HEK293 (cell line): ENCODE results near the gene GPR161.

Experiments used
- CTCF ChIA-PET: fragments of 350-600 bp; formaldehyde crosslinking; extraction: SDS; loops from one replicate; lab custom pipeline; 2021; ENCODE audit warnings: antibody characterized with exemption; lab: Yijun Ruan, JAX
- POLR2A ChIA-PET: fragments of 300-600 bp; formaldehyde crosslinking; extraction: SDS; loops from one replicate; lab custom pipeline; 2020; ENCODE audit warnings: antibody characterized with exemption, inconsistent platforms; lab: Yijun Ruan, JAX
- H3K27ac ChIP-seq: fragments of 200-500 bp; sonication (Bioruptor generic); 2 replicates; pipeline ENCODE4 v1.5.1; 2014; ENCODE audit warnings: low read depth, low read length, control low read depth, inconsistent platforms; ENCODE audit errors: extremely low read depth
- H3K36me3 ChIP-seq, 2 experiments: fragments of 200-500 bp in 1 of 2; sonication (Bioruptor generic) in 1 of 2; 1 replicate in 1 of 2; 2 replicates in 1 of 2; pipeline ENCODE4 v1.5.1; 2014 to 2017; ENCODE audit warnings: inconsistent platforms in 2 of 2, low read length in 2 of 2; ENCODE audit not compliant: control insufficient read depth in 2 of 2, insufficient read depth in 1 of 2
- H3K4me1 ChIP-seq: fragments of 200-500 bp; sonication (Bioruptor generic); 2 replicates; pipeline ENCODE4 v1.5.1; 2014; ENCODE audit warnings: mild to moderate bottlenecking, low read length, inconsistent platforms; ENCODE audit not compliant: control insufficient read depth, insufficient read depth
- H3K4me3 ChIP-seq: 2 replicates; pipeline ENCODE4 v1.5.1; 2011; ENCODE audit warnings: low read depth, mild to moderate bottlenecking, control low read depth, low read length, moderate library complexity
- H3K9me3 ChIP-seq: fragments of 200-500 bp; sonication (Bioruptor generic); 2 replicates; pipeline ENCODE4 v1.5.1; 2014; ENCODE audit warnings: low read depth, low read length, inconsistent platforms; ENCODE audit not compliant: control insufficient read depth, insufficient read depth
- KLF10 ChIP-seq: fragments of 450-650 bp; IDR thresholded peaks from 2 replicates; pipeline ENCODE4 v1.5.1; 2018; ENCODE audit warnings: missing biosample characterization, mild to moderate bottlenecking, missing genetic modification characterization
- PRDM1 ChIP-seq: fragments of 450-650 bp; formaldehyde crosslinking; IDR thresholded peaks from 2 replicates; pipeline ENCODE4; 2016; ENCODE audit warnings: missing biosample characterization, missing genetic modification characterization
- SALL2 ChIP-seq: fragments of 450-650 bp; formaldehyde crosslinking; IDR thresholded peaks from 2 replicates; pipeline ENCODE4 v1.5.0; 2017; ENCODE audit warnings: missing biosample characterization, mild to moderate bottlenecking, missing genetic modification characterization, borderline replicate concordance
- SETDB1 ChIP-seq: IDR thresholded peaks from one replicate; pipeline ENCODE4 v1.6.1; 2017; ENCODE audit warnings: mild to moderate bottlenecking, low read length, moderate library complexity, mixed read lengths; ENCODE audit not compliant: insufficient read length
- TRIM28 ChIP-seq: IDR thresholded peaks from 2 replicates; pipeline ENCODE4 v1.6.1; 2011; ENCODE audit warnings: low read length, control low read depth, borderline replicate concordance
- ZBTB17 ChIP-seq: fragments of 450-650 bp; formaldehyde crosslinking; IDR thresholded peaks from 2 replicates; pipeline ENCODE4 v1.5.1; 2016; ENCODE audit warnings: missing biosample characterization, missing genetic modification characterization
- ZBTB20 ChIP-seq: fragments of 450-650 bp; formaldehyde crosslinking; IDR thresholded peaks from 2 replicates; pipeline ENCODE4 v1.5.1; 2016; ENCODE audit warnings: missing biosample characterization, missing genetic modification characterization
- ZBTB48 ChIP-seq: fragments of 450-650 bp; formaldehyde crosslinking; IDR thresholded peaks from 2 replicates; pipeline ENCODE4 v1.5.1; 2016; ENCODE audit warnings: missing biosample characterization, missing genetic modification characterization
- ZBTB8A ChIP-seq: fragments of 450-650 bp; formaldehyde crosslinking; IDR thresholded peaks from 2 replicates; pipeline ENCODE4 v1.5.1; 2016; ENCODE audit warnings: missing biosample characterization, missing genetic modification characterization
- ZFP69B ChIP-seq: fragments of 450-650 bp; formaldehyde crosslinking; IDR thresholded peaks from 2 replicates; pipeline ENCODE4 v1.5.1; 2016; ENCODE audit warnings: missing biosample characterization, missing genetic modification characterization
- ZNF121 ChIP-seq: fragments of 450-650 bp; formaldehyde crosslinking; IDR thresholded peaks from 2 replicates; pipeline ENCODE4 v1.5.1; 2016; ENCODE audit warnings: missing biosample characterization, missing genetic modification characterization
- ZNF184 ChIP-seq: fragments of 450-650 bp; IDR thresholded peaks from 2 replicates; pipeline ENCODE4 v1.5.1; 2018; ENCODE audit warnings: missing biosample characterization, mild to moderate bottlenecking, missing genetic modification characterization
- ZNF2 ChIP-seq: fragments of 450-650 bp; formaldehyde crosslinking; IDR thresholded peaks from 2 replicates; pipeline ENCODE4 v1.5.1; 2016; ENCODE audit warnings: missing biosample characterization, missing genetic modification characterization
- ZNF221 ChIP-seq: fragments of 450-650 bp; formaldehyde crosslinking; IDR thresholded peaks from 2 replicates; pipeline ENCODE4 v1.5.1; 2017; ENCODE audit warnings: missing biosample characterization, missing genetic modification characterization, borderline replicate concordance
- ZNF354C ChIP-seq: fragments of 450-650 bp; formaldehyde crosslinking; IDR thresholded peaks from 2 replicates; pipeline ENCODE4 v1.5.1; 2016; ENCODE audit warnings: missing biosample characterization, missing genetic modification characterization, low read depth, borderline replicate concordance
- ZNF433 ChIP-seq: fragments of 450-650 bp; formaldehyde crosslinking; IDR thresholded peaks from 2 replicates; pipeline ENCODE4 v1.5.1; 2016; ENCODE audit warnings: missing biosample characterization, missing genetic modification characterization, low read depth
- ZNF510 ChIP-seq: fragments of 450-650 bp; formaldehyde crosslinking; IDR thresholded peaks from 2 replicates; pipeline ENCODE4 v1.5.1; 2018; ENCODE audit warnings: mild to moderate bottlenecking, missing genetic modification characterization, missing biosample characterization; ENCODE audit not compliant: insufficient replicate concordance
- ZNF555 ChIP-seq: fragments of 450-650 bp; formaldehyde crosslinking; conservative IDR thresholded peaks from 2 replicates; pipeline ENCODE4 v1.5.1; 2017; ENCODE audit warnings: missing biosample characterization, mild to moderate bottlenecking, missing genetic modification characterization, inconsistent platforms
- ZNF600 ChIP-seq: fragments of 450-650 bp; formaldehyde crosslinking; IDR thresholded peaks from 2 replicates; pipeline ENCODE4 v1.5.1; 2016; ENCODE audit warnings: missing biosample characterization, missing genetic modification characterization
- ZNF626 ChIP-seq: fragments of 450-650 bp; sonication (Bioruptor Pico); formaldehyde crosslinking; IDR thresholded peaks from 2 replicates; pipeline ENCODE4 v1.5.1; 2018; ENCODE audit warnings: missing biosample characterization, missing genetic modification characterization, inconsistent platforms
- ZNF660 ChIP-seq: fragments of 450-650 bp; IDR thresholded peaks from 2 replicates; pipeline ENCODE4 v1.5.1; 2018; ENCODE audit warnings: missing biosample characterization, mild to moderate bottlenecking, missing genetic modification characterization
- ZNF768 ChIP-seq: fragments of 450-650 bp; formaldehyde crosslinking; IDR thresholded peaks from 2 replicates; pipeline ENCODE4 v1.5.1; 2018; ENCODE audit warnings: missing biosample characterization, mild to moderate bottlenecking, missing genetic modification characterization
- ZXDB ChIP-seq: fragments of 450-650 bp; formaldehyde crosslinking; IDR thresholded peaks from 2 replicates; pipeline ENCODE4 v1.5.1; 2016; ENCODE audit warnings: missing biosample characterization, missing genetic modification characterization
- TF ChIP-seq, protein P1 (sequence below): fragments of 450-650 bp; IDR thresholded peaks from 2 replicates; pipeline ENCODE4 v1.5.1; 2018; ENCODE audit warnings: missing biosample characterization, mild to moderate bottlenecking, missing genetic modification characterization
- TF ChIP-seq, protein P2 (sequence below): fragments of 450-650 bp; formaldehyde crosslinking; IDR thresholded peaks from 2 replicates; pipeline ENCODE4 v1.5.1; 2016; ENCODE audit warnings: missing biosample characterization, missing genetic modification characterization
- TF ChIP-seq, protein P3 (sequence below): fragments of 450-650 bp; formaldehyde crosslinking; IDR thresholded peaks from 2 replicates; pipeline ENCODE4 v1.5.1; 2017; ENCODE audit warnings: missing biosample characterization, missing genetic modification characterization

Gene GPR161

DNA sequence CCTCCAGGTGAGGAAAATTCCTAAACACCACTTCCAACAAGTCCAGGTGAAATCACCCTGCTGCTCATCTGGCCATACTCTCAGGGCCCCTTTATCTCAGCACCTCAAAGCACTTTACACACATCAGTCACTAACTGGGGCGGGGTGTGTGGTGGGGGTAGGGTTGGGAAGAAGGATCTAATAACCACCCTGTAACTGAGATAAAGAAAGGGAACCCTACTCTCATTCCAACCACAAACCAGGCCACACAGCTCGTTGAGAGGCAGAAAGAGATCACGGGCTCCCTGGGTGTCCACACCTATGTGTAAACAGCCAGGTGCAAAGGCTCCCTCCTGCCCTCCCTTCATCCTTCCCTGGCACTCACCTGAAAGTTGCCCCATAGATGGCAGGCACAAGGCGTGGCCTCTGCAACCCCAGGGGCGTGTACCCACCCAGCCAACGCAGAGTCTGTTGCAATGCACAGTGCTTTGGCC is 20.4 kb downstream of the GPR161 start (continued):
- TF ChIP-seq ZNF433 (no peak), ZNF121 (tag by site-specific recombination) (no peak), ZNF510 (tag by site-specific recombination) (no peak), ZNF555 (tag by site-specific recombination) (no peak)
- TF ChIP-seq, protein P1, sequence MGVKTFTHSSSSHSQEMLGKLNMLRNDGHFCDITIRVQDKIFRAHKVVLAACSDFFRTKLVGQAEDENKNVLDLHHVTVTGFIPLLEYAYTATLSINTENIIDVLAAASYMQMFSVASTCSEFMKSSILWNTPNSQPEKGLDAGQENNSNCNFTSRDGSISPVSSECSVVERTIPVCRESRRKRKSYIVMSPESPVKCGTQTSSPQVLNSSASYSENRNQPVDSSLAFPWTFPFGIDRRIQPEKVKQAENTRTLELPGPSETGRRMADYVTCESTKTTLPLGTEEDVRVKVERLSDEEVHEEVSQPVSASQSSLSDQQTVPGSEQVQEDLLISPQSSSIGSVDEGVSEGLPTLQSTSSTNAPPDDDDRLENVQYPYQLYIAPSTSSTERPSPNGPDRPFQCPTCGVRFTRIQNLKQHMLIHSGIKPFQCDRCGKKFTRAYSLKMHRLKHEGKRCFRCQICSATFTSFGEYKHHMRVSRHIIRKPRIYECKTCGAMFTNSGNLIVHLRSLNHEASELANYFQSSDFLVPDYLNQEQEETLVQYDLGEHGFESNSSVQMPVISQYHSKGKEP (tag by site-specific recombination), result no peak

DNA sequence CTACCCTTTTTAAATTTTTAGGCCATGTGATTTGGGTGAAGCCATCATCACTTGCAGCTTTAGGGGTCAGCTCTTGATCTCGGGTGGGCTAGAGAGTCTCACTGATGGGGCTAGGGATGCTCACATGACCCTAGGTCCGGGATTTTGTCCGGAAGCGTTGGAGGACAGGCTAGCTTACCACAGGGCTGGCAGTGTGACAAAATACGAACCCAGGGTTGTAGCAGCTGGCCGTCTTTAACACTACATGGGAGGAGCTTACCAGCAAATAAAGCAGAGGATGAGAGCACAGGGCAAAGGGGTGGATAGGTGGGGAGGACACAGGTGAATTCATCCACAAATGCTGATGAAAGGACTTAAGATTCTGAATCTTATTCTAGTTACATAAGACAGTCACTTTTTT is 21.9 kb downstream of the GPR161 start:
- TF ChIP-seq ZNF2 (tag by site-specific recombination) (no peak), SETDB1 (no peak), SALL2 (no peak), ZNF354C (tag by site-specific recombination) (no peak)
- Histone ChIP-seq H3K27ac (no peak overlapping the region), H3K4me1 (peaks cover 3% of the 10 kb centered on the region; the same call in 1 of the 2 replicates), H3K36me3 (peaks cover 0 to 8% of the 10 kb centered on the region in 2 experiments; a peak in 1 of 3 replicates), H3K9me3 (no peaks in the 10 kb centered on the region), H3K4me3 (no peak overlapping the region)
- POLR2A ChIA-PET, result no interaction called here
- CTCF ChIA-PET, result interaction anchor here (0.6 to 2.2 kb wide), 2 partner anchors 31 to 322 kb away, joined by 3 to 11 read pairs; no protein-coding TSS in a partner anchor

DNA sequence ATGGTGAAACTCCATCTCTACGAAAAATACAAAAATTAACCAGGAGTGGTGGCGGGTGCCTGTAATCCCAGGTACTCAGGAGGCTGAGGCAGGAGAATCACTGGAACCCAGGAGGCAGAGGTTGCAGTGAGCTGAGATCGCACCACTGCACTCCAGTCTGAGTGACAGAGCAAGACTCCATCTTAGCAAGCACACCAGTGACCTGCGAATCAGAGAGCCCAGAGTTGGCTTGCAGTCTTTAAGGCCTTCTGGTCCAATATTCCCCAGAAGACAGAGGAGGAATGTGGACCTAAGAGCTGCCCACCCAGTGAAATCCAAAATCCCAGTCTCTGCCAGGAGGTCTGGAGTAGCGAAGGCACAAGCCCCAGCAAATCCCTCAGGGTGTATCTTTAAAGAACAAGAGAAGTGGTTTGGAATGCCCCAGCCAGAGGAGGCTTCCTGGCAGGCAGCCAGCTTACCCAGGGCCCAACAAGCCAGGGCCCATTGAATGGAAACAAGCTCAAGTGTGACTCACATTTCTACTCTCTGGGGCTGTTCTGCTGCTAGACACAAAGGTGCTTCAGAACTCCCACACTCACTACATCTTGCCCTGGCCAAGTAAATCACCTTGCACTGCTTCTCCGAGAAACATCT is 23.9 kb downstream of the GPR161 start:
- no peak overlapping the region for H3K4me3 ChIP-seq
- ChIA-PET CTCF (interaction anchor here (0.6 to 2.2 kb wide), 4 partner anchors 8 to 675 kb away, joined by 3 to 11 read pairs (median 4); no protein-coding TSS in a partner anchor), POLR2A (interaction anchor here (0.6 to 1.0 kb wide), 2 partner anchors 12 to 391 kb away, joined by 3 read pairs; partner anchors contain the start of gene MPZL1)
- peaks cover 3% of the 10 kb centered on the region; the same call in 1 of the 2 replicates for H3K4me1 ChIP-seq
- H3K27ac ChIP-seq, result peak overlapping the region; percentile 4
- no peaks in the 10 kb centered on the region for H3K9me3 ChIP-seq
- H3K36me3 ChIP-seq, result peaks cover 0 to 5% of the 10 kb centered on the region in 2 experiments; a peak in 1 of 3 replicates
- TF ChIP-seq, protein P2, sequence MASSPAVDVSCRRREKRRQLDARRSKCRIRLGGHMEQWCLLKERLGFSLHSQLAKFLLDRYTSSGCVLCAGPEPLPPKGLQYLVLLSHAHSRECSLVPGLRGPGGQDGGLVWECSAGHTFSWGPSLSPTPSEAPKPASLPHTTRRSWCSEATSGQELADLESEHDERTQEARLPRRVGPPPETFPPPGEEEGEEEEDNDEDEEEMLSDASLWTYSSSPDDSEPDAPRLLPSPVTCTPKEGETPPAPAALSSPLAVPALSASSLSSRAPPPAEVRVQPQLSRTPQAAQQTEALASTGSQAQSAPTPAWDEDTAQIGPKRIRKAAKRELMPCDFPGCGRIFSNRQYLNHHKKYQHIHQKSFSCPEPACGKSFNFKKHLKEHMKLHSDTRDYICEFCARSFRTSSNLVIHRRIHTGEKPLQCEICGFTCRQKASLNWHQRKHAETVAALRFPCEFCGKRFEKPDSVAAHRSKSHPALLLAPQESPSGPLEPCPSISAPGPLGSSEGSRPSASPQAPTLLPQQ (tag by site-specific recombination), result peak; percentile 93
- TF ChIP-seq PRDM1 (tag by site-specific recombination) (peak; percentile 31; the same call in 1 of the 2 replicates), ZNF600 (tag by site-specific recombination) (peak; percentile 86), ZNF221 (tag by site-specific recombination) (no peak), KLF10 (tag by site-specific recombination) (peak; percentile 59; the same call in 1 of the 2 replicates), ZBTB20 (tag by site-specific recombination) (peak; percentile 38; the same call in 1 of the 2 replicates), ZBTB48 (tag by site-specific recombination) (peak; percentile 62; the same call in 1 of the 2 replicates), SALL2 (no peak), ZNF626 (tag by site-specific recombination) (0 out of 2 replicates have a peak, but pooled peaks have one; percentile 35), TRIM28 (peak; percentile 57; the same call in 1 of the 2 replicates), ZNF184 (tag by site-specific recombination) (peak; percentile 91), ZNF660 (tag by site-specific recombination) (peak; percentile 96), ZBTB8A (peak; percentile 28; the same call in 1 of the 2 replicates), ZNF768 (tag by site-specific recombination) (no peak), ZFP69B (peak; percentile 83), ZBTB17 (0 out of 2 replicates have a peak, but pooled peaks have one; percentile 31), ZXDB (tag by site-specific recombination) (no peak)
- TF ChIP-seq, protein P3, sequence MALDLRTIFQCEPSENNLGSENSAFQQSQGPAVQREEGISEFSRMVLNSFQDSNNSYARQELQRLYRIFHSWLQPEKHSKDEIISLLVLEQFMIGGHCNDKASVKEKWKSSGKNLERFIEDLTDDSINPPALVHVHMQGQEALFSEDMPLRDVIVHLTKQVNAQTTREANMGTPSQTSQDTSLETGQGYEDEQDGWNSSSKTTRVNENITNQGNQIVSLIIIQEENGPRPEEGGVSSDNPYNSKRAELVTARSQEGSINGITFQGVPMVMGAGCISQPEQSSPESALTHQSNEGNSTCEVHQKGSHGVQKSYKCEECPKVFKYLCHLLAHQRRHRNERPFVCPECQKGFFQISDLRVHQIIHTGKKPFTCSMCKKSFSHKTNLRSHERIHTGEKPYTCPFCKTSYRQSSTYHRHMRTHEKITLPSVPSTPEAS, result no peak
- TF ChIP-seq, protein P1 (tag by site-specific recombination), result 0 out of 2 replicates have a peak, but pooled peaks have one; percentile 31
